HepG2 (cell line): ENCODE data around the gene CES5A. TPM values are rescaled to one million over a fixed set of nuclear protein-coding genes. Genes with fewer than 3 reads are reported as not detected.

Experiments
- ATAC-seq: fragments of 200-7000 bp; cut with Tn5 transposase; 3 replicates; pipeline ENCODE4 v1.9.1; 2020; ENCODE audit warnings: mild to moderate bottlenecking, moderate library complexity
- BruUV-seq: library from RNA; stranded (reverse); fragments of 400-500 nt; replicated peaks from 2 replicates; lab custom pipeline; 2021; lab: Mats Ljungman, UMichigan
- CTCF ChIA-PET: fragments of 300-600 bp; formaldehyde crosslinking; extraction: SDS; loops from one replicate; lab custom pipeline; 2021; ENCODE audit warnings: low total read pairs, inconsistent platforms, low intra/inter-chr PET ratio; lab: Yijun Ruan, JAX
- POLR2A ChIA-PET: fragments of 350-600 bp; sonication (Branson Sonifier 250); formaldehyde crosslinking; loops from one replicate; lab custom pipeline; 2020; ENCODE audit warnings: antibody characterized with exemption, inconsistent platforms; lab: Yijun Ruan, JAX
- DNase-seq: peaks from one replicate; pipeline ENCODE4 v3.0.0-alpha.2; 2015; ENCODE audit warnings: low spot score
- FAIRE-seq: peaks from 3 replicates; lab custom pipeline; 2011; peaks lifted over from hg19 to GRCh38; lab: Jason Lieb, UNC
- H2AFZ ChIP-seq: one replicate; pipeline ENCODE4 v1.6.1; 2011; ENCODE audit warnings: low read length, inconsistent platforms
- H3K27ac ChIP-seq: fragments of 300-600 bp; 3 replicates; pipeline ENCODE4 v1.8.0; 2011; ENCODE audit warnings: mixed run types, mild to moderate bottlenecking, mixed read lengths, low read length, inconsistent platforms; ENCODE audit not compliant: insufficient read depth; ENCODE audit errors: extremely low read length
- H3K27me3 ChIP-seq, 2 experiments: fragments of 200-600 bp in 1 of 2; 2 replicates in 1 of 2; 3 replicates in 1 of 2; pipeline versions ENCODE4 v1.6.0 to v1.8.0; 2011; ENCODE audit warnings: low read length in 2 of 2, mild to moderate bottlenecking in 2 of 2, moderate library complexity in 2 of 2, inconsistent platforms in 1 of 2; ENCODE audit not compliant: insufficient read depth in 2 of 2, control insufficient read depth in 1 of 2
- H3K36me3 ChIP-seq, 2 experiments: fragments of 200-600 bp in 1 of 2; replicated peaks in 1 of 2; 2 replicates in 1 of 2; 3 replicates in 1 of 2; pipeline versions ENCODE4 v1.5.1 to v1.8.0; 2011; ENCODE audit warnings: low read length in 2 of 2, inconsistent platforms in 1 of 2; ENCODE audit not compliant: insufficient read depth in 2 of 2, control insufficient read depth in 1 of 2
- H3K4me1 ChIP-seq: 2 replicates; pipeline ENCODE4 v1.5.1; 2012; ENCODE audit warnings: low read length, inconsistent platforms; ENCODE audit not compliant: insufficient read depth
- H3K4me2 ChIP-seq: 2 replicates; pipeline ENCODE4 v1.6.0; 2011; ENCODE audit warnings: low read depth, low read length, inconsistent platforms
- H3K4me3 ChIP-seq, 3 experiments: fragments of 200-600 bp in 1 of 3; sonication (generic), shearing (Covaris generic) in 1 of 3; replicated peaks in 1 of 3; 2 replicates each; pipeline ENCODE4 v1.5.1; 2011 to 2016; ENCODE audit warnings: low read length in 3 of 3, inconsistent platforms in 2 of 3, low read depth in 2 of 3, mild to moderate bottlenecking in 2 of 3, control low read depth in 1 of 3, mixed read lengths in 1 of 3; ENCODE audit not compliant: insufficient read depth in 1 of 3
- H3K79me2 ChIP-seq: one replicate; pipeline ENCODE4 v1.6.1; 2011; ENCODE audit warnings: low read length, inconsistent platforms; ENCODE audit not compliant: insufficient read depth
- H3K9ac ChIP-seq: 2 replicates; pipeline ENCODE4 v1.6.0; 2011; ENCODE audit warnings: mild to moderate bottlenecking, low read depth, low read length, inconsistent platforms; ENCODE audit not compliant: insufficient read depth
- H3K9me3 ChIP-seq: 2 replicates; pipeline ENCODE4 v1.5.1; 2012; ENCODE audit warnings: mild to moderate bottlenecking, low read length
- H4K20me1 ChIP-seq: 2 replicates; pipeline ENCODE4 v1.6.0; 2011; ENCODE audit warnings: inconsistent platforms, mild to moderate bottlenecking, low read length, moderate library complexity; ENCODE audit not compliant: insufficient read depth
- CHD2 ChIP-seq: IDR thresholded peaks from 2 replicates; pipeline ENCODE4 v1.6.1; 2011; ENCODE audit warnings: low read depth, low read length, improper control_type of control experiment
- E2F5 ChIP-seq: sonication (generic); formaldehyde crosslinking; conservative IDR thresholded peaks from 2 replicates; pipeline ENCODE4 v1.4.0; 2020; ENCODE audit warnings: missing genetic modification reagents
- IKZF1 ChIP-seq: fragments of 450-650 bp; IDR thresholded peaks from 2 replicates; pipeline ENCODE4 v1.7.1; 2016
- SMC3 ChIP-seq: IDR thresholded peaks from 2 replicates; pipeline ENCODE4 v1.6.1; 2011; ENCODE audit warnings: low read length, improper control_type of control experiment
- SRSF1 ChIP-seq: fragments of 200-400 bp; formaldehyde crosslinking; optimal IDR thresholded peaks from 2 replicates; pipeline ENCODE3; 2017; ENCODE audit warnings: mild to moderate bottlenecking, low read depth, low read length, moderate library complexity
- YY1 ChIP-seq: IDR thresholded peaks from 2 replicates; pipeline ENCODE4 v1.6.1; 2011; ENCODE audit warnings: low read length, low read depth, moderate library complexity, mild to moderate bottlenecking; ENCODE audit not compliant: insufficient read depth, insufficient replicate concordance
- ZNF780A ChIP-seq: sonication (generic); formaldehyde crosslinking; IDR thresholded peaks from 2 replicates; pipeline ENCODE4 v1.8.0; 2022; ENCODE audit warnings: mild to moderate bottlenecking, missing genetic modification reagents, moderate library complexity
- WGBS: methylation state at CpG from one replicate; pipeline ENCODE4 v1.1.6; 2017; ENCODE audit warnings: low lambda C conversion rate; 5-methylcytosine and 5-hydroxymethylcytosine counted together
- in situ Hi-C: cut with HindIII; loops from 2 replicates; pipeline ENCODE4 v1.10.0; 2017; ENCODE audit warnings: low pct_unique_long_range_greater_than_20kb; ENCODE audit not compliant: extremely low pct_ligation_motif_present
- intact Hi-C: fragments of 100-400 bp; cut with micrococcal nuclease; formaldehyde crosslinking; loops from one replicate; pipeline ENCODE4 v1.10.0; 2022; ENCODE audit not compliant: unreplicated experiment
- polyA plus RNA-seq, 8 experiments: library from polyadenylated mRNA; depleted of rRNA in 3 of 8; stranded (reverse) in 7 of 8; unstranded in 1 of 8; fragments of >200 nt; fragmentation: Illumina TruSeq in 4 of 8; extraction: Trizol in 4 of 8; gene quantifications; 2 replicates each; pipeline versions ENCODE4 v1.2.1 to v1.2.3, GENCODE V29; 2011 to 2016; ENCODE audit warnings: low read depth in 4 of 8, missing spikeins in 1 of 8, mixed read lengths in 1 of 8; ENCODE audit not compliant: insufficient read depth in 1 of 8
- total RNA-seq, 5 experiments: library from RNA; depleted of rRNA; stranded (reverse); fragments of >200 nt; fragmentation: Illumina TruSeq; extraction: Trizol; gene quantifications; 2 replicates each; pipeline ENCODE4 v1.2.3, GENCODE V29; 2016; ENCODE audit warnings: low read depth in 1 of 5
- TF ChIP-seq, protein P1 (sequence below): sonication (generic); formaldehyde crosslinking; IDR thresholded peaks from 2 replicates; pipeline ENCODE4 v1.9.0; 2022; ENCODE audit warnings: missing genetic modification reagents, mild to moderate bottlenecking, borderline replicate concordance
- TF ChIP-seq, protein P2 (sequence below): sonication (generic); formaldehyde crosslinking; IDR thresholded peaks from 2 replicates; pipeline ENCODE4 v1.4.0; 2020; ENCODE audit warnings: missing genetic modification reagents

The CES5A gene
- total and polyA plus RNA-seq, 2 of the 13 experiments (the other 11 are each of a cell fraction or from before 2014, with no cell fraction given) = not detected

DNA sequence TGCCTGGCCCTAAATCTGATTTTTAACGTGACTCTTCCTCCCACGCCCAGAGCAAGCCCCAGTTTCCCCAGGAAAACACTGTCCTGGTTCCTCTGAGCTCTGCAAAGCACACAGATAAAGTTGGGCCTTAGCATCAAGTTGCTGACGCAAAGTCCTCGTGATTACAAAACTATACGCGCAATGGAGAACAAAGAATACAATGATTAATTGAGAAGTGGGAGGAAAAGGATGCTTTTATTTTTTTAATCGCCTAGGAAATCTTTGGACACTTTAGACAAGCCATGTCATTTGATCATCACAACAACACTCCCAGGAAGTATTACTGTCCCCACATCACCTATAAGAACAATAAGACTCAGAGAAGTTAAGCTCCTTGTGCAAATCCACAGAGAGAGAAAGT lies 30.5 kb upstream of the CES5A start:
- no TSS peak for BruUV-seq
- FAIRE-seq (no peak), DNase-seq (no peak), ATAC-seq (no peak)
- 33% methylated on average over 7 of the region's 7 CpGs for WGBS
- Histone ChIP-seq H3K27ac (no peak overlapping the region), H4K20me1 (no peaks in the 10 kb centered on the region), H3K9ac (no peak overlapping the region), H2AFZ (no peak overlapping the region), H3K4me3 (no peak overlapping the region), H3K27me3 (peaks cover 3 to 5% of the 10 kb centered on the region in 2 experiments; a peak in 1 of 5 replicates), H3K9me3 (peaks cover 9% of the 10 kb centered on the region; the same call in 1 of the 2 replicates), H3K79me2 (no peaks in the 10 kb centered on the region), H3K4me2 (no peak overlapping the region), H3K36me3 (no peaks in the 10 kb centered on the region), H3K4me1 (no peaks in the 10 kb centered on the region)
- in situ Hi-C loops (no loop called here), intact Hi-C loops (no loop called here)
- TF ChIP-seq E2F5 (CRISPR knock-in tag) (no peak), CHD2 (no peak)
- TF ChIP-seq, protein P1, sequence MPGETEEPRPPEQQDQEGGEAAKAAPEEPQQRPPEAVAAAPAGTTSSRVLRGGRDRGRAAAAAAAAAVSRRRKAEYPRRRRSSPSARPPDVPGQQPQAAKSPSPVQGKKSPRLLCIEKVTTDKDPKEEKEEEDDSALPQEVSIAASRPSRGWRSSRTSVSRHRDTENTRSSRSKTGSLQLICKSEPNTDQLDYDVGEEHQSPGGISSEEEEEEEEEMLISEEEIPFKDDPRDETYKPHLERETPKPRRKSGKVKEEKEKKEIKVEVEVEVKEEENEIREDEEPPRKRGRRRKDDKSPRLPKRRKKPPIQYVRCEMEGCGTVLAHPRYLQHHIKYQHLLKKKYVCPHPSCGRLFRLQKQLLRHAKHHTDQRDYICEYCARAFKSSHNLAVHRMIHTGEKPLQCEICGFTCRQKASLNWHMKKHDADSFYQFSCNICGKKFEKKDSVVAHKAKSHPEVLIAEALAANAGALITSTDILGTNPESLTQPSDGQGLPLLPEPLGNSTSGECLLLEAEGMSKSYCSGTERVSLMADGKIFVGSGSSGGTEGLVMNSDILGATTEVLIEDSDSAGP (CRISPR knock-in tag) = no peak
- POLR2A ChIA-PET = no interaction called here
- CTCF ChIA-PET = no interaction called here

- DNase-seq (no peak), FAIRE-seq (no peak), ATAC-seq (no peak)
- intact Hi-C loops (no loop called here), in situ Hi-C loops (no loop called here)
- 16% methylated on average over 10 of the region's 10 CpGs for WGBS
- no TSS peak for BruUV-seq
- H3K4me3 ChIP-seq = no peak overlapping the region
- H3K9ac ChIP-seq = no peak overlapping the region
- no peak overlapping the region for H3K4me2 ChIP-seq
- H3K27me3 ChIP-seq = no peaks in the 10 kb centered on the region
- peaks cover 9% of the 10 kb centered on the region; the same call in 1 of the 2 replicates for H3K9me3 ChIP-seq
- no peaks in the 10 kb centered on the region for H4K20me1 ChIP-seq
- POLR2A ChIA-PET = no interaction called here
- no peaks in the 10 kb centered on the region for H3K4me1 ChIP-seq
- CTCF ChIA-PET = no interaction called here
- no peaks in the 10 kb centered on the region for H3K79me2 ChIP-seq
- H2AFZ ChIP-seq = no peak overlapping the region
- no peaks in the 10 kb centered on the region for H3K36me3 ChIP-seq
- no peak overlapping the region for H3K27ac ChIP-seq
- TF ChIP-seq YY1 (no peak), ZNF780A (CRISPR knock-in tag) (no peak), SRSF1 (no peak), SMC3 (no peak), IKZF1 (no peak)
- TF ChIP-seq, protein P2, sequence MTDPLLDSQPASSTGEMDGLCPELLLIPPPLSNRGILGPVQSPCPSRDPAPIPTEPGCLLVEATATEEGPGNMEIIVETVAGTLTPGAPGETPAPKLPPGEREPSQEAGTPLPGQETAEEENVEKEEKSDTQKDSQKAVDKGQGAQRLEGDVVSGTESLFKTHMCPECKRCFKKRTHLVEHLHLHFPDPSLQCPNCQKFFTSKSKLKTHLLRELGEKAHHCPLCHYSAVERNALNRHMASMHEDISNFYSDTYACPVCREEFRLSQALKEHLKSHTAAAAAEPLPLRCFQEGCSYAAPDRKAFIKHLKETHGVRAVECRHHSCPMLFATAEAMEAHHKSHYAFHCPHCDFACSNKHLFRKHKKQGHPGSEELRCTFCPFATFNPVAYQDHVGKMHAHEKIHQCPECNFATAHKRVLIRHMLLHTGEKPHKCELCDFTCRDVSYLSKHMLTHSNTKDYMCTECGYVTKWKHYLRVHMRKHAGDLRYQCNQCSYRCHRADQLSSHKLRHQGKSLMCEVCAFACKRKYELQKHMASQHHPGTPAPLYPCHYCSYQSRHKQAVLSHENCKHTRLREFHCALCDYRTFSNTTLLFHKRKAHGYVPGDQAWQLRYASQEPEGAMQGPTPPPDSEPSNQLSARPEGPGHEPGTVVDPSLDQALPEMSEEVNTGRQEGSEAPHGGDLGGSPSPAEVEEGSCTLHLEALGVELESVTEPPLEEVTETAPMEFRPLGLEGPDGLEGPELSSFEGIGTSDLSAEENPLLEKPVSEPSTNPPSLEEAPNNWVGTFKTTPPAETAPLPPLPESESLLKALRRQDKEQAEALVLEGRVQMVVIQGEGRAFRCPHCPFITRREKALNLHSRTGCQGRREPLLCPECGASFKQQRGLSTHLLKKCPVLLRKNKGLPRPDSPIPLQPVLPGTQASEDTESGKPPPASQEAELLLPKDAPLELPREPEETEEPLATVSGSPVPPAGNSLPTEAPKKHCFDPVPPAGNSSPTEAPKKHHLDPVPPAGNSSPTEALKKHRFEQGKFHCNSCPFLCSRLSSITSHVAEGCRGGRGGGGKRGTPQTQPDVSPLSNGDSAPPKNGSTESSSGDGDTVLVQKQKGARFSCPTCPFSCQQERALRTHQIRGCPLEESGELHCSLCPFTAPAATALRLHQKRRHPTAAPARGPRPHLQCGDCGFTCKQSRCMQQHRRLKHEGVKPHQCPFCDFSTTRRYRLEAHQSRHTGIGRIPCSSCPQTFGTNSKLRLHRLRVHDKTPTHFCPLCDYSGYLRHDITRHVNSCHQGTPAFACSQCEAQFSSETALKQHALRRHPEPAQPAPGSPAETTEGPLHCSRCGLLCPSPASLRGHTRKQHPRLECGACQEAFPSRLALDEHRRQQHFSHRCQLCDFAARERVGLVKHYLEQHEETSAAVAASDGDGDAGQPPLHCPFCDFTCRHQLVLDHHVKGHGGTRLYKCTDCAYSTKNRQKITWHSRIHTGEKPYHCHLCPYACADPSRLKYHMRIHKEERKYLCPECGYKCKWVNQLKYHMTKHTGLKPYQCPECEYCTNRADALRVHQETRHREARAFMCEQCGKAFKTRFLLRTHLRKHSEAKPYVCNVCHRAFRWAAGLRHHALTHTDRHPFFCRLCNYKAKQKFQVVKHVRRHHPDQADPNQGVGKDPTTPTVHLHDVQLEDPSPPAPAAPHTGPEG (CRISPR knock-in tag) = no peak
Measured at GRCh38 chr16:55901566-55902217, 26.5 kb upstream of the CES5A start.
